Progenitor cell of endocrine pancreas (in vitro differentiated cells): ENCODE measurements around the gene OR10H4. TPM values are rescaled to one million over a fixed set of nuclear protein-coding genes. Genes with fewer than 3 reads are reported as not detected.

Experiments used
- DNase-seq: peaks from one replicate; pipeline ENCODE4 v3.0.0; 2021; ENCODE audit warnings: low spot score; ENCODE audit not compliant: unreplicated experiment
- H3K27ac Mint-ChIP-seq: 2 replicates; pipeline ENCODE4 v1.8.0; 2021; ENCODE audit warnings: mild to moderate bottlenecking, moderate library complexity, mixed read lengths
- H3K27me3 Mint-ChIP-seq: 2 replicates; pipeline ENCODE4 v1.8.0; 2021; ENCODE audit warnings: mixed read lengths
- H3K36me3 Mint-ChIP-seq: 2 replicates; pipeline ENCODE4 v1.8.0; 2022; ENCODE audit warnings: mixed read lengths; ENCODE audit not compliant: insufficient read depth
- H3K4me1 Mint-ChIP-seq: 2 replicates; pipeline ENCODE4 v1.8.0; 2021; ENCODE audit warnings: low read depth, mixed read lengths
- H3K4me3 Mint-ChIP-seq: 2 replicates; pipeline ENCODE4 v1.8.0; 2021; ENCODE audit warnings: low read depth, mild to moderate bottlenecking, moderate library complexity, mixed read lengths
- H3K9me3 Mint-ChIP-seq: 2 replicates; pipeline ENCODE4 v1.8.0; 2021; ENCODE audit warnings: low read depth, mixed read lengths
- total RNA-seq: library from RNA; stranded (reverse); gene quantifications from 2 replicates; pipeline ENCODE4 v1.2.1, GENCODE V29; 2021
- TF ChIP-seq, protein P1 (sequence below): fragments of 200-600 bp; sonication (generic); IDR thresholded peaks from one replicate; pipeline ENCODE4 v1.5.0; 2021; ENCODE audit warnings: antibody characterized with exemption, mild to moderate bottlenecking; ENCODE audit not compliant: unreplicated experiment

Gene OR10H4
- total RNA-seq, 1 donor from 2014 or later = not detected

DNA sequence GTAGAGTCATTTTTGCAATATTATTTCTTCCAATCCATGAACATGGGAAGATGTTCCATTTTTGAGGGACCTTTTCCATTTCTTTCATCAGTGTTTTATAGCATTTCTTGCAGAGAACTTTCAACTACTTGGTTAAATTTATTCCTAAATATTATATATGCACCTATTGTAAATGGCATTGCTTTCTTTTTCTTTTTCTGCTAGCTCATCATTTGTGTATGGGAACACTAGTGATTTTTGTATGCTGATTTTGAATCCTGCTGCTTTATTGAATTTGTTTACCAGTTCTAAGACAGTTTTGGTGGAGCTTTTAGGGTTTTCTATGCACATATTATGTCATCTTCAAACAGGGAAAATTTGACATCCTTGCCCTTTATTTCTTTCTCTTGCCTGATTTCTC lies 43.8 kb upstream of the OR10H4 start:
- TF ChIP-seq, protein P1, sequence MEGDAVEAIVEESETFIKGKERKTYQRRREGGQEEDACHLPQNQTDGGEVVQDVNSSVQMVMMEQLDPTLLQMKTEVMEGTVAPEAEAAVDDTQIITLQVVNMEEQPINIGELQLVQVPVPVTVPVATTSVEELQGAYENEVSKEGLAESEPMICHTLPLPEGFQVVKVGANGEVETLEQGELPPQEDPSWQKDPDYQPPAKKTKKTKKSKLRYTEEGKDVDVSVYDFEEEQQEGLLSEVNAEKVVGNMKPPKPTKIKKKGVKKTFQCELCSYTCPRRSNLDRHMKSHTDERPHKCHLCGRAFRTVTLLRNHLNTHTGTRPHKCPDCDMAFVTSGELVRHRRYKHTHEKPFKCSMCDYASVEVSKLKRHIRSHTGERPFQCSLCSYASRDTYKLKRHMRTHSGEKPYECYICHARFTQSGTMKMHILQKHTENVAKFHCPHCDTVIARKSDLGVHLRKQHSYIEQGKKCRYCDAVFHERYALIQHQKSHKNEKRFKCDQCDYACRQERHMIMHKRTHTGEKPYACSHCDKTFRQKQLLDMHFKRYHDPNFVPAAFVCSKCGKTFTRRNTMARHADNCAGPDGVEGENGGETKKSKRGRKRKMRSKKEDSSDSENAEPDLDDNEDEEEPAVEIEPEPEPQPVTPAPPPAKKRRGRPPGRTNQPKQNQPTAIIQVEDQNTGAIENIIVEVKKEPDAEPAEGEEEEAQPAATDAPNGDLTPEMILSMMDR = no peak
- Mint-ChIP-seq H3K4me1 (no peaks in the 10 kb centered on the region), H3K4me3 (no peak overlapping the region), H3K9me3 (peaks cover 64% of the 10 kb centered on the region), H3K27me3 (no peaks in the 10 kb centered on the region), H3K36me3 (peaks cover 2% of the 10 kb centered on the region), H3K27ac (no peak overlapping the region)
- DNase-seq = no peak

DNA sequence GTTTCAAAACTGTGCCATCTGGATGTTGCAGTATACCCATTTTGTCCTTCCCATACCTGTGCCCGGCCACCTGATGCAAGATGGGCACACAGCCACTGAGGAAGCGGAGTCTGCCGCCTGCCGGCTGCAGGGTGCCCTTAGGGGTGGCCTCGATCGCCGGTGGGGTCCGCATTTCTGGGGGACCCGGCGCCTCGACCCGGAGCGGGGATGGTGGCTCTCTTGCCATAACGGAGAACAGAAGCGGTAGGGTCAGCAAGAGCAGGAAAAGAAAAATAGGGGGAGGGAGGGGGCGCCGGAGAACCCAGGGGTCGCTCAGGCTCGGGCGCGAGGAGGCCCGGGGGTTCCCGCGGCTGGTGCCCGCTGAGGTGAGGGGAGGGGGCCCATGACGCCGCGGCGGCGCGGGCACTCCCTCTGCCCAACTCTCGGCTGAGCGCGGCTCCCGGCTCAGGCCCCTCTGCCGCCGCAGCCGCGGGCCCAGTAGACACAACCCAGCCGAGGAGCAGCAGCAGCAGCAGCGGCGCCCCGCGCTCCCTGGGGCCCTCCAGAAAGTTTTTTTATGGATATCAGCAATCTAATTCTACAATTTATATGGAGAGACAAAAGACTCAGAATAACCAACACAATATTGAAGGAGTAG lies 37.1 kb upstream of the OR10H4 start:
- no peaks in the 10 kb centered on the region for H3K27me3 Mint-ChIP-seq
- no peak overlapping the region for H3K27ac Mint-ChIP-seq
- TF ChIP-seq, protein P1 = no peak
- DNase-seq = no peak
- H3K4me3 Mint-ChIP-seq = no peak overlapping the region
- H3K4me1 Mint-ChIP-seq = no peaks in the 10 kb centered on the region
- peaks cover 40% of the 10 kb centered on the region for H3K9me3 Mint-ChIP-seq
- H3K36me3 Mint-ChIP-seq = no peaks in the 10 kb centered on the region

DNA sequence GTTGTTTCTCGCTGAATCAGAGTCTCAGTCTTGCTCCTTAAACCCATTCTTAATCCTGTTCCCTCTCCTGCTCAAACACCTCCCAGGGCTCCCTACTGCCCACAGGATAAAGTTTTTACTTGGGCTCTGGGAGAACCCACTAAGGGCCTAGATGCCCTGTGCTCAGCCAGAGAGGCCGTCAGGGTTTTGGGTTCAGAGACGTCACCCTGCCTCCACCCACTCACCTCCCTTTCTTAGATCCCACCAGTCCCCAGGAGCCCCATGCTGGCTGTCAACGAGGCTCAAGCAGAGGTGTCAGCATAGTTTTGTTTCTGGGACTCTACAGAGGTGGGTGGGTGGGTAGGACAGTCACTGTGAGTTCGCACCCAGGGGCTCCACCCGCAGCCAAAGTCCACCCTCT lies 35.4 kb upstream of the OR10H4 start:
- no peak overlapping the region for H3K27ac Mint-ChIP-seq
- TF ChIP-seq, protein P1 = no peak
- peaks cover 45% of the 10 kb centered on the region for H3K9me3 Mint-ChIP-seq
- H3K36me3 Mint-ChIP-seq = no peaks in the 10 kb centered on the region
- no peaks in the 10 kb centered on the region for H3K27me3 Mint-ChIP-seq
- no peaks in the 10 kb centered on the region for H3K4me1 Mint-ChIP-seq
- H3K4me3 Mint-ChIP-seq = no peak overlapping the region
- DNase-seq = no peak

DNA sequence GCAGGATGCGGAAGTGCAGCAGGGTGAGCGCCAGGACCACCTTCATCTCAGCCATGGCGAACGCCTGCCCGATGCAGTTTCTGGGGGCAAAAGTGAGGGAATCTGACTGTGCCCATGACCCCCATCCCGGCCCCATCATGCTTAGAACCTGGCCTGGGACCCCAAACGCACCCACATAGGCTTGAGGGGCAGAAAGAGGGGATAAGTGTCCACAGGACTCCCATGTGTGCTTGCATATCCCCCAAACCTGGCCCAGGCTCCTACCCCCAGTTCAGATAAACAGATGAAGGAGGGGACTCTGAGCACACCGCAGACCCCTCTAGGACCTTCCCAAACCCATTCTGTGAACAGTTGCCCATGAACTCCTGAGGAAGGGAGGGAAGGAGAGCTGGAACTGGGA lies 35.0 kb upstream of the OR10H4 start:
- Mint-ChIP-seq H3K4me3 (no peak overlapping the region), H3K36me3 (no peaks in the 10 kb centered on the region)

DNA sequence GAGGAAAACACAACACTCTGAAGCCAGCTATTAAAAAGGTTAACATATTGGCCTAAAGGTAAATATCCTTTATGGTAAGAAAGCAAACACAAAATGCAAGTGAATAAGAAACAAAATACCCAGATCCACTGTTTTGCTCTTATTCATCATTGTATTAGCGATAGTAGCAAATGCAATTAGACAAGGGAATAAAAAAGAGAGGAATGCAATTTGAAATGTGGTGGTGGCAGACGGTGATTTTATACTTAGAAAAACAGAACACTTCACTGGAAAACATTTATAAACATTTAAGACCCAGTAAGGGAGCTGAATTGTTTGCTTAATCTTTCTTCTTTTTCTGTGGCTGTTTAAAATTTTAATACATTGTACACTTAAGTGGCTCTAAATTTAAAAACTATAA lies 33.7 kb upstream of the OR10H4 start:
- Mint-ChIP-seq H3K9me3 (peaks cover 51% of the 10 kb centered on the region), H3K4me3 (no peak overlapping the region), H3K27me3 (no peaks in the 10 kb centered on the region), H3K27ac (no peak overlapping the region), H3K4me1 (no peaks in the 10 kb centered on the region), H3K36me3 (no peaks in the 10 kb centered on the region)
- no peak for DNase-seq
- TF ChIP-seq, protein P1 = no peak

More for the DNA sequence above, 35.0 kb upstream of the OR10H4 start:
- Mint-ChIP-seq H3K27ac (no peak overlapping the region), H3K27me3 (no peaks in the 10 kb centered on the region), H3K4me1 (no peaks in the 10 kb centered on the region), H3K9me3 (peaks cover 49% of the 10 kb centered on the region)
- TF ChIP-seq, protein P1 = no peak
- no peak for DNase-seq
